Naive B cell (primary cell): ENCODE data around the gene TMEM53. TPM values are rescaled to one million over a fixed set of nuclear protein-coding genes. Genes with fewer than 3 reads are reported as not detected.
A peak's percentile ranks its signal among the peaks of the same experiment; 100 is the strongest.

Experiments
- ATAC-seq, 2 donors: fragments of 150-1000 bp; cut with Tn5 transposase; 2 replicates each; pipeline ENCODE4 v1.10.0; 2021; ENCODE audit warnings: low read depth in 2 of 2, mild to moderate bottlenecking in 2 of 2, moderate library complexity in 2 of 2
- DNase-seq: peaks from one replicate; pipeline ENCODE4 v3.0.0; 2022
- H3K27ac Mint-ChIP-seq, 6 donors: one replicate each; pipeline ENCODE4 v1.8.0; 2020 to 2022; ENCODE audit warnings: mild to moderate bottlenecking in 6 of 6, mixed read lengths in 6 of 6, moderate library complexity in 5 of 6, inconsistent platforms in 2 of 6
- H3K27me3 Mint-ChIP-seq, 3 donors: one replicate each; pipeline ENCODE4 v1.8.0; 2021 to 2022; ENCODE audit warnings: mixed read lengths in 3 of 3, mild to moderate bottlenecking in 1 of 3
- H3K36me3 Mint-ChIP-seq, 2 donors: one replicate each; pipeline ENCODE4 v1.8.0; 2020 to 2022; ENCODE audit warnings: mixed read lengths in 2 of 2, inconsistent platforms in 1 of 2, mild to moderate bottlenecking in 1 of 2
- H3K4me1 Mint-ChIP-seq, 3 donors: one replicate each; pipeline ENCODE4 v1.8.0; 2020 to 2022; ENCODE audit warnings: mixed read lengths in 3 of 3, inconsistent platforms in 1 of 3, mild to moderate bottlenecking in 1 of 3, moderate library complexity in 1 of 3
- H3K4me3 Mint-ChIP-seq, 8 donors: one replicate each; pipeline ENCODE4 v1.8.0; 2020 to 2022; ENCODE audit warnings: mild to moderate bottlenecking in 8 of 8, mixed read lengths in 8 of 8, moderate library complexity in 8 of 8, inconsistent platforms in 2 of 8
- H3K9me3 Mint-ChIP-seq, 7 donors: one replicate each; pipeline ENCODE4 v1.8.0; 2020 to 2022; ENCODE audit warnings: mixed read lengths in 7 of 7, mild to moderate bottlenecking in 5 of 7, inconsistent platforms in 2 of 7, moderate library complexity in 1 of 7
- polyA plus RNA-seq, 6 donors: library from polyadenylated mRNA; unstranded; fragments of 300-500 nt; fragmentation: Illumina TruSeq; gene quantifications; one replicate each; pipeline ENCODE4 v1.2.3, GENCODE V29; 2021; ENCODE audit warnings: low read depth in 6 of 6

TMEM53 gene
- polyA plus RNA-seq, 6 donors from 2014 or later, result 1.2 to 10.3 (median 7.4) TPM

GRCh38 chr1:44636083-44636687 lies 38.1 kb downstream of the TMEM53 start:
- H3K9me3 Mint-ChIP-seq, result no peaks in the 10 kb centered on the region
- no peaks in the 10 kb centered on the region for H3K27me3 Mint-ChIP-seq
- DNase-seq (no peak), ATAC-seq (no peak)
- peak overlapping the region in 1 of 6 donors; percentile 21 for H3K27ac Mint-ChIP-seq
- no peak overlapping the region for H3K4me3 Mint-ChIP-seq
- no peaks in the 10 kb centered on the region for H3K36me3 Mint-ChIP-seq
- peaks cover 28 to 38% (median 35%) of the 10 kb centered on the region in 3 donors for H3K4me1 Mint-ChIP-seq

DNA sequence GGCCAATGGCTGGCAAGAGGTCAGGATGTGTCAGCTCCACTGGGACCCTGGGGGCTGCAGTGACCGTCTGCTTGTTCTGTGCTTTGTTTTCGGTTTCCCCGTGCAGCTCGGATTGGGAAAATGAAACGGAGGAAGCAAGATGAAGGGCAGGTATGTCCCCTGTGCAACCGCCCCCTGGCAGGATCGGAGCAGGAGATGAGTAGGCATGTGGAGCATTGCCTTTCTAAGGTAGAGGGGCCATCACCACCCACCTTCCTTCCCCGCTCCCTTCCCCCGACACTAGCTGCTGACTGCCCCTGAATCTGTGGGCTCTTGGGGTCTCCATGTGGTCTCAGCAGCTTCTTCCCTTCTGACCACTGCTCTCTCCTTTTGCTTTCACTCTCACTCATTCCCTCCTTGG lies 38.8 kb downstream of the TMEM53 start:
- Mint-ChIP-seq H3K27me3 (no peaks in the 10 kb centered on the region), H3K4me1 (peaks cover 36 to 46% (median 42%) of the 10 kb centered on the region in 3 donors), H3K4me3 (peak overlapping the region in 1 of 8 donors; percentile 12), H3K27ac (no peak overlapping the region), H3K9me3 (peaks cover 0 to 3% (median 0%) of the 10 kb centered on the region in 7 donors), H3K36me3 (no peaks in the 10 kb centered on the region)
- ATAC-seq, result no peak
- DNase-seq, result no peak

DNA sequence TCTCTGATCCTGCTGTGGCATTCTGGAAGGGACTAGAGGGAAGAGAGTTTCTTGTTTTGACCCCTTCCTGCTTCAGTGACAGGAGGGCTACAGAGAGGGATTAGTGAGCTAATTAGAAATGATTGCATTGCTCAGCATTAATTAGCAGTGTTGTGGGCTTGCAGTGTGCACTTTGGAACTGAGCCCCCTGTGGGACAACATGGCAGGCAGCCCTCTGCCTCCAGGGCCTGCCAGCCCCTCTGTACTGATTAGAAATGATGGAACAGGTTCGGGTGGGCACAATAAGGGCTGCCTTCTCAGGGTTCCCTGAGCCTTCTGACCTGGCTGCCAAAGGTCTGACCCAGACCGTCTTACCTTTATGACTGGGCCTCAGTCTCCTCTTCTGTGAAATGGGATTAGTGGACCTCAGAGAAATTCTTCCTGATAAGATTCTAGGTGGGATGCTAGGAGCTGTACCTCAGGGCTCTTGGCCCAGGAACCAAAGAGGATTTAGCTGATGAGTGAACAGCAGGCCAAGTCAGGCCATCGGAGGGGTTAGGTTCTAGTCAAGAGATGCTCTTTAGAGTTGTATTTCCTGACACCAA lies 39.6 kb downstream of the TMEM53 start:
- Mint-ChIP-seq H3K27me3 (no peaks in the 10 kb centered on the region), H3K4me1 (peaks cover 36 to 46% (median 42%) of the 10 kb centered on the region in 3 donors), H3K27ac (peak overlapping the region in 2 of 6 donors; percentile 19 to 97), H3K9me3 (peaks cover 0 to 3% (median 0%) of the 10 kb centered on the region in 7 donors), H3K4me3 (peak overlapping the region in 2 of 8 donors; percentile 62 to 88), H3K36me3 (no peaks in the 10 kb centered on the region)
- DNase-seq (no peak), ATAC-seq (no peak)

- Mint-ChIP-seq H3K4me3 (peak overlapping the region; percentile 88 to 96 (median 92)), H3K27ac (peak overlapping the region; percentile 88 to 98 (median 96)), H3K9me3 (peaks cover 0 to 3% (median 0%) of the 10 kb centered on the region in 7 donors), H3K36me3 (no peaks in the 10 kb centered on the region), H3K4me1 (peaks cover 36 to 46% (median 42%) of the 10 kb centered on the region in 3 donors), H3K27me3 (no peaks in the 10 kb centered on the region)
- peak; percentile 1 to 6 for ATAC-seq
- DNase-seq, result no peak
Measured at GRCh38 chr1:44632598-44632997, 41.7 kb downstream of the TMEM53 start.

DNA sequence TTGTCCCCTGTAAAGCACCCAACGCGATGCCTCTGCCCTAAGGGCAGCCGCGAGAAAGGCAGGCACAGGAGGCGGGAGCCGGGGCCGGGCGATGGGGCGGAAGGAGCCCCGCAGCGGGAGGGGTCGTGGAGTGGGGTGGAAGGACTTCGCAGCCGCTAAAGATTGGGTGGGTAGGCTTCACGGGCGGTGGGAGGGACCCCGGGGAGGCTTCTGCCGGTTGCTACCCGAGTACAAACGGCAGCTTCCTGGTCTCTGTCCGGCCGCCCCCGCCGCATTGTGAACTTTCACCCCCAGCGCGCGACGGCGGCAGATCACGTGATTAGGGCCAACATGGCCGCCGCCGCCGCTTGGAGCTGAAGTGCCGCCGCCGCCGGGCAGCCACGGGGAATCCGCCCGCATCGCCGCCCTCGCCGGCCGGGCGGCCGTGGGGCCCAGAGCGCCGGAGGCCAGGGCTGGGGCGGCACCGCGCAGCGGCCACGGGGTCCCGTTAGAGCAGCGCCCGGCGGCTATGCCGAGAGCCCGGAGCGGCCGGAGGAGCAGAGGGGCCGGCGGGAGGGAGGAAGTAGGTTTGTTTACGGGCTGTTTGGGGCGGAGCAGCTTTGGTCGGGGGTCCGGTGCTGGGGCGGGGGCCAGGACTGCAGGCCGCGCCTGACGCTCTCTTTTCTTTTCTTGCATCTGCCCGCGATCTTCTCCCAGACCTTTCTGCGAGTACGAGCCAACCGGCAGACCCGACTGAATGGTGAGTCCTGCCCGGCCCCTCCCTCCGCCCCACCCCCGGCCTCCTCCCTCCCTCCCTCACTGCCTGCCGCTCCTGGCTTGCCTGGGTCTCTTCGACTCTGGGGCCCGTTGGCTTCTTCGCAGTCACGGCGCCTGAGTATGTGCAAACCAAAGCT lies 42.4 kb downstream of the TMEM53 start:
- Mint-ChIP-seq H3K27me3 (no peaks in the 10 kb centered on the region), H3K4me3 (peak overlapping the region; percentile 88 to 97 (median 93)), H3K4me1 (peaks cover 36 to 46% (median 42%) of the 10 kb centered on the region in 3 donors), H3K9me3 (peaks cover 0 to 3% (median 0%) of the 10 kb centered on the region in 7 donors), H3K27ac (peak overlapping the region; percentile 96 to 98 (median 97)), H3K36me3 (no peaks in the 10 kb centered on the region)
- DNase-seq (peak; percentile 87), ATAC-seq (peak; percentile 76 to 77)

DNA sequence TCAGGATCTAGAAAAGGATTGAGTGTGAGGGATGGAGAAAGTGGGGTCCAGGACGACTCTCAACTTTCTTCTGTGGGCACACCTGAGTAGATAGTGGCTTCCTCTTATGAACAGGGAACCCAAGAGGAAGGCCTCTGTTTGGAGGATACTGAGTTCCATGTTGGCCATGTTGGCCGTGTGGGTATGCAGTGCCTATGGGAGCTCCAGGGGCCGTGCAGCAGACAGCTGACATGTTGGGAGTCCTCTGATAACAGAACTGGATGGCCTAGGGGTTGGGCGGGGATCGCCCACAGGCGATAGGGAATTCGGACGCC lies 43.0 kb downstream of the TMEM53 start:
- H3K27ac Mint-ChIP-seq, result peak overlapping the region; percentile 92 to 98 (median 96)
- no peak for DNase-seq
- H3K4me1 Mint-ChIP-seq, result peaks cover 36 to 42% (median 42%) of the 10 kb centered on the region in 3 donors
- H3K4me3 Mint-ChIP-seq, result peak overlapping the region; percentile 88 to 97 (median 93)
- no peaks in the 10 kb centered on the region for H3K36me3 Mint-ChIP-seq
- H3K27me3 Mint-ChIP-seq, result no peaks in the 10 kb centered on the region
- peak; percentile 4 to 13 for ATAC-seq
- H3K9me3 Mint-ChIP-seq, result peaks cover 0 to 3% (median 0%) of the 10 kb centered on the region in 7 donors

GRCh38 chr1:44630116-44630515 lies 44.2 kb downstream of the TMEM53 start:
- DNase-seq, result no peak
- Mint-ChIP-seq H3K36me3 (no peaks in the 10 kb centered on the region), H3K4me3 (peak overlapping the region in 6 of 8 donors; percentile 88 to 97 (median 91)), H3K27me3 (no peaks in the 10 kb centered on the region), H3K4me1 (peaks cover 33 to 42% (median 35%) of the 10 kb centered on the region in 3 donors), H3K9me3 (peaks cover 0 to 3% (median 0%) of the 10 kb centered on the region in 7 donors), H3K27ac (peak overlapping the region in 4 of 6 donors; percentile 40 to 97 (median 78))
- ATAC-seq, result no peak

- no peak for ATAC-seq
- no peak for DNase-seq
- Mint-ChIP-seq H3K4me3 (peak overlapping the region in 2 of 8 donors; percentile 17 to 88), H3K36me3 (no peaks in the 10 kb centered on the region), H3K27ac (no peak overlapping the region), H3K4me1 (peaks cover 24 to 32% (median 27%) of the 10 kb centered on the region in 3 donors), H3K27me3 (no peaks in the 10 kb centered on the region), H3K9me3 (peaks cover 0 to 3% (median 0%) of the 10 kb centered on the region in 7 donors)
Measured at GRCh38 chr1:44628962-44629756, 45.1 kb downstream of the TMEM53 start.

GRCh38 chr1:44625348-44625747 lies 48.9 kb downstream of the TMEM53 start:
- DNase-seq, result no peak
- H3K4me3 Mint-ChIP-seq, result no peak overlapping the region
- H3K27me3 Mint-ChIP-seq, result no peaks in the 10 kb centered on the region
- no peaks in the 10 kb centered on the region for H3K4me1 Mint-ChIP-seq
- peak overlapping the region in 2 of 6 donors; percentile 22 to 65 for H3K27ac Mint-ChIP-seq
- ATAC-seq, result no peak
- H3K36me3 Mint-ChIP-seq, result no peaks in the 10 kb centered on the region
- H3K9me3 Mint-ChIP-seq, result no peaks in the 10 kb centered on the region

DNA sequence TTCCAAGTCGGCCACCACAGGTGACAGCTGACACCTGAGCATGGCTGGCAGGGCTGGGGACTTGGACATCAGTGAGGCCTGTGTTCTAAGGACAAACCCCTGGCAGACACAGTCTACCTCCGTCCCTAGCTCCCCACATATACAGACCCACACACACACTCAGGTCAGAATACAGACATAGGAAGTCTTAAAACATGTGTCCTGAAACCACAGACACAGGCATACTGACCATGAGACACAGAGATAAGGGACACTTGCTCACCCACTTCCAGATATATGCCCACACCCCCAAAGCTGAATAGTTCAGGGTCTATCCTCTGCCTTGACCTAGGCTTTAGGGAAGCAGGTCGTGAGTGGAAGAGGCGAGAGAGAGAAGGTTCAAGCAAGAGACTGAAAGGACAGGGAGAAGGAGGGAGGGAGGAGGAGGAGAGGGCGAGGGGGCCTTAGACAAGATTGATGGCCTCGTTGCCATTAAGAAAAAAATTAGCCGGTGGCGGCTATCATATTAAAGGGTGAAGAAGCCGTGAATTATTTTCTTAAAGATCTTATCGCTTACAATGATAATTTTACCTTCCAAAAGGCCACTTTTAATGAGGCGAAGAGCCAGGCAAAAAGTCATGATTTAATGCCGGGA lies 49.9 kb downstream of the TMEM53 start:
- DNase-seq (no peak), ATAC-seq (no peak)
- H3K36me3 Mint-ChIP-seq, result no peaks in the 10 kb centered on the region
- no peaks in the 10 kb centered on the region for H3K4me1 Mint-ChIP-seq
- H3K9me3 Mint-ChIP-seq, result no peaks in the 10 kb centered on the region
- H3K27ac Mint-ChIP-seq, result peak overlapping the region in 1 of 6 donors; percentile 78
- H3K4me3 Mint-ChIP-seq, result no peak overlapping the region
- no peaks in the 10 kb centered on the region for H3K27me3 Mint-ChIP-seq

- H3K4me3 Mint-ChIP-seq, result no peak overlapping the region
- H3K27me3 Mint-ChIP-seq, result peaks cover 0 to 11% (median 6%) of the 10 kb centered on the region in 3 donors
- DNase-seq (no peak), ATAC-seq (no peak)
- no peaks in the 10 kb centered on the region for H3K9me3 Mint-ChIP-seq
- H3K36me3 Mint-ChIP-seq, result no peaks in the 10 kb centered on the region
- no peaks in the 10 kb centered on the region for H3K4me1 Mint-ChIP-seq
- no peak overlapping the region for H3K27ac Mint-ChIP-seq
Measured at GRCh38 chr1:44621841-44622286, 52.4 kb downstream of the TMEM53 start.

- Mint-ChIP-seq H3K36me3 (no peaks in the 10 kb centered on the region), H3K4me1 (no peaks in the 10 kb centered on the region), H3K4me3 (no peak overlapping the region), H3K27me3 (peaks cover 0 to 11% (median 6%) of the 10 kb centered on the region in 3 donors), H3K9me3 (no peaks in the 10 kb centered on the region), H3K27ac (no peak overlapping the region)
- no peak for ATAC-seq
- DNase-seq, result no peak
Measured at GRCh38 chr1:44620072-44620471, 54.2 kb downstream of the TMEM53 start.
